Activated T-cell treated with anti-CD3 and anti-CD28 coated beads, Interleukin-2, amount 50 U/mL, for 4 hours (primary cell): ENCODE data around the gene PACRG. TPM values are rescaled to one million over a fixed set of nuclear protein-coding genes. Genes with fewer than 3 reads are reported as not detected.
"Not testable (repeated sequence)": the region's sequence is repeated elsewhere in the genome, so short reads cannot be mapped to it uniquely, and the experiment has no call there.

Experiments used
- ATAC-seq, 2 donors: fragments of 200-7000 bp; cut with Tn5 transposase; one replicate each; pipeline ENCODE4 v1.10.0; 2021
- DNase-seq: peaks from one replicate; pipeline ENCODE4 v3.0.0-alpha.2; 2020
- H3K27me3 Mint-ChIP-seq: one replicate; pipeline ENCODE4 v1.8.0; 2021; ENCODE audit warnings: low read depth, mixed read lengths
- H3K36me3 Mint-ChIP-seq: one replicate; pipeline ENCODE4 v1.8.0; 2022; ENCODE audit warnings: mixed read lengths; ENCODE audit not compliant: insufficient read depth
- H3K4me1 Mint-ChIP-seq: one replicate; pipeline ENCODE4 v1.8.0; 2021; ENCODE audit warnings: low read depth, mixed read lengths
- H3K4me3 Mint-ChIP-seq: one replicate; pipeline ENCODE4 v1.8.0; 2021; ENCODE audit warnings: mild to moderate bottlenecking, moderate library complexity, mixed read lengths
- H3K9me3 Mint-ChIP-seq: one replicate; pipeline ENCODE4 v1.8.0; 2021; ENCODE audit warnings: mixed read lengths
- total RNA-seq, 3 donors: library from RNA; stranded (reverse); gene quantifications; one replicate each; pipeline ENCODE4 v1.2.1, GENCODE V29; 2021

PACRG gene
- not detected for total RNA-seq

DNA sequence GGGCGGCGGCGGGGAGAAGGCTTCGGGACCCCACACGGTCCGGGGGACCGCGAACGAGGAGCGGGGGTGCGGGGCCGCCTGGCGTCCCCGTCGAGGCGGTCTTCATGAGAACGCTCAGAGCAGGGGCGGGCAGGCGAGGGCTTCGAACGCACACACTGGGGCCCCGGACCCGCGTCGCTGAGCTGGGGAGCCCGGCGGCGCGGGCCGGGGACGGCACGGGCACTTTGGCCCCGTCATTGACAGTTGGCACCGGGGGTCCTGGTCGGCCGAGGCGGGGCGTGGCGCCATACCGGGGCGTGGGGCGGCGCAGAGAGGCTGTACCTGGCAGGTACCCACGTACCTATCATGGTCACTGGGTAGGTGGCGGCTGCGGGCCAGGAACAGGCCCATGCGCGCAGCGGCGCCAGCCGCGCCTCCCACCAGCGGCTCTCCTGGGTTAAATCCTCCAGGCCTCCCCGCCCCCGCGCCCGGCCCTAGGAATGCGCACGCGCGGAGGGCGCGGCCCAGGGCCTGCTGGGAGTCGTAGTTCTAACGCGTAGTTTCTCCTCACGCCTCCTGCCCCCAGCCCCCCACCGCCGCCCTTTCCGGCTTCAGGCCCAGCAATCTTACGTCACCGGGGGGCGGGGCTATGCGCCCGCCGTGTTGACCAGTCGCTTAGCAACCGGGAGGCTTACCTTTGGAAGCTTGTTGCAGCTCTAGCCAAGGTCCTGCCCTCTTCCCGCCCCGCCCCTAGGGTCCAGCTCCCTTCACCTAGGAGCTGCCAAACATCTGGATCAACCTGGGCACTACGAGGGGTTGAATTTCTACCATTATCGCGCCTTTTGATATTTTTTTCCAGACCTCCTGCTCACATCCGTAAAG is at the start of gene PACRG, which contains the start of gene PRKN:
TSS of gene PACRG (plus strand) at position 653 of the 861 bp plus-strand sequence.
TSS of gene PRKN (minus strand) at position 445 of the 861 bp plus-strand sequence.
- peak within 1 kb of the TSS; percentile 91 for H3K4me3 Mint-ChIP-seq
- DNase-seq (peak; percentile 96), ATAC-seq (peak; percentile 96)
- H3K36me3 Mint-ChIP-seq, result no peaks in the 10 kb centered on the region
- no peaks in the 10 kb centered on the region for H3K9me3 Mint-ChIP-seq
- H3K4me1 Mint-ChIP-seq, result peaks cover 14% of the 10 kb centered on the region
- no peaks in the 10 kb centered on the region for H3K27me3 Mint-ChIP-seq

- not testable (repeated sequence) for ATAC-seq, H3K4me3 Mint-ChIP-seq, DNase-seq, H3K27me3 Mint-ChIP-seq, H3K4me1 Mint-ChIP-seq, H3K36me3 Mint-ChIP-seq
- H3K9me3 Mint-ChIP-seq, result peaks cover 10% of the 10 kb centered on the region
Observed at GRCh38 chr6:162678896-162679295, 48.9 kb upstream of the PACRG start.

- no peak overlapping the region for H3K4me3 Mint-ChIP-seq
Observed at GRCh38 chr6:162679681-162680080, 48.1 kb upstream of the PACRG start.

GRCh38 chr6:162680367-162680766 is 47.4 kb upstream of the PACRG start:
- H3K4me1 Mint-ChIP-seq, result no peaks in the 10 kb centered on the region
- no peaks in the 10 kb centered on the region for H3K36me3 Mint-ChIP-seq
- no peaks in the 10 kb centered on the region for H3K27me3 Mint-ChIP-seq
- peaks cover 3% of the 10 kb centered on the region for H3K9me3 Mint-ChIP-seq
- no peak for DNase-seq
- ATAC-seq, result no peak
- no peak overlapping the region for H3K4me3 Mint-ChIP-seq

More at GRCh38 chr6:162679681-162680080, 48.1 kb upstream of the PACRG start:
- DNase-seq (no peak), ATAC-seq (no peak)
- peaks cover 1% of the 10 kb centered on the region for H3K36me3 Mint-ChIP-seq
- H3K9me3 Mint-ChIP-seq, result peaks cover 4% of the 10 kb centered on the region
- H3K4me1 Mint-ChIP-seq, result no peaks in the 10 kb centered on the region
- H3K27me3 Mint-ChIP-seq, result no peaks in the 10 kb centered on the region

DNA sequence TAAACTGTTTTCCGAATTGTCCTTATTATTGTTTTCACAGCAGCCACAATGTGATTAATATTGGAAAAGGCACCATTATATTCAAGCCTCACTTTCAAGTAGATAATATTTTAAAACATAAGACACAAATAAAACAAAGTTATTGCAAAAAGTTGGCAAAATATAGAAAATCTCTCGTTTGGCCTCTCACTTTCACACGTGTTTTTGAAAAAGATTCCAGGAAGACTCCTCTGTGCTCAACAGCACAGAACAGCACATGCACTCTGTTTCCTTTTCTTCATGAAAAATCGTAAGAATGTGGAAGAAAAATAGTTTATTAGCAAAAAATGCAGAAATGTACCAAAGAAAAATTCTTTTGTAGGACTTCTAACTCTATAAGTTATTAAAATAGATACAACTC is 46.9 kb upstream of the PACRG start:
- Mint-ChIP-seq H3K9me3 (peaks cover 3% of the 10 kb centered on the region), H3K27me3 (no peaks in the 10 kb centered on the region), H3K4me1 (no peaks in the 10 kb centered on the region), H3K4me3 (no peak overlapping the region), H3K36me3 (no peaks in the 10 kb centered on the region)
- DNase-seq (no peak), ATAC-seq (no peak)

DNA sequence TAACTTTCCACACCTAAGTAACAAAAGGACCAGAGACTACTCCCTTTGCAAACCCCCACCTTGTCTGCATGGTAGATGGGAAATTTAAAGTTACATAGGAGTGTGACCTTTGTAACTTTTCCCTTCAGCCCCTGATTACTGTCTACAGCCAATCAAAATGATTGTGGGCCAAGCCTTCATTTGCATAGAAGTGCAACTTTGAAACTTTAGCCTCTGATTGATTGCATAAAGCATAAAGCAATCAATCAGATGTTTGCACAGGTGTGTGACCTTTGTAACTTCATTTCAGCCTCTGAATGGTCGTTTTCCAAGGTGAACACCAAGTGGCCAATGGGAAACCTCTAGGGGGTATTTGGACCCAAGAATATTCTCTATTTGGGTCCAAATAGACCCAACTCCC is 46.3 kb upstream of the PACRG start:
- no peaks in the 10 kb centered on the region for H3K4me1 Mint-ChIP-seq
- ATAC-seq (no peak), DNase-seq (no peak)
- no peak overlapping the region for H3K4me3 Mint-ChIP-seq
- H3K27me3 Mint-ChIP-seq, result no peaks in the 10 kb centered on the region
- H3K9me3 Mint-ChIP-seq, result peaks cover 3% of the 10 kb centered on the region
- H3K36me3 Mint-ChIP-seq, result no peaks in the 10 kb centered on the region

DNA sequence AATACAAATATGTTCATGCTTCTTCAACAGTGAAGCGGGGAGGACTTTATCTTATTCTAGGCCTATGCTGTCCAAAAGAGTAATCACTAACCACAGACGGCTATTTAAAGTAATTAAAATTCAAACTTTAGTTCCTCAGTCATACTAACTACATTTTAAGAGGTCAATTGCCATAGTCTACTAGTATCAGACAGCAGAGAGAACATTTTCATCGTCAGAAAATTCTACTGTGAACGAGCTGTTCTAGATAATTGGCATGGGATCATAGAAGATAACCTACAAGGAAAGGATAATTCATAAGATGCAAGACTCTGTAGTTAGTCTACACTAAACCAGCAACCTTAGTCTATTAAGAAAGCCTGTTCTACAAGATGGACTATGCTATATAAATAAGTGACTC is 44.6 kb upstream of the PACRG start:
- Mint-ChIP-seq H3K27me3 (no peaks in the 10 kb centered on the region), H3K4me3 (no peak overlapping the region), H3K36me3 (no peaks in the 10 kb centered on the region), H3K4me1 (no peaks in the 10 kb centered on the region), H3K9me3 (peaks cover 3% of the 10 kb centered on the region)
- ATAC-seq, result no peak
- DNase-seq, result no peak

- ATAC-seq, result no peak
- Mint-ChIP-seq H3K4me3 (no peak overlapping the region), H3K4me1 (no peaks in the 10 kb centered on the region), H3K9me3 (peaks cover 3% of the 10 kb centered on the region), H3K36me3 (no peaks in the 10 kb centered on the region), H3K27me3 (no peaks in the 10 kb centered on the region)
- no peak for DNase-seq
Observed at GRCh38 chr6:162684052-162684451, 43.7 kb upstream of the PACRG start.

GRCh38 chr6:162684961-162685360 is 42.8 kb upstream of the PACRG start:
- DNase-seq (no peak), ATAC-seq (no peak)
- H3K4me3 Mint-ChIP-seq, result no peak overlapping the region
- H3K36me3 Mint-ChIP-seq, result no peaks in the 10 kb centered on the region
- H3K27me3 Mint-ChIP-seq, result no peaks in the 10 kb centered on the region
- peaks cover 3% of the 10 kb centered on the region for H3K9me3 Mint-ChIP-seq
- no peaks in the 10 kb centered on the region for H3K4me1 Mint-ChIP-seq

DNA sequence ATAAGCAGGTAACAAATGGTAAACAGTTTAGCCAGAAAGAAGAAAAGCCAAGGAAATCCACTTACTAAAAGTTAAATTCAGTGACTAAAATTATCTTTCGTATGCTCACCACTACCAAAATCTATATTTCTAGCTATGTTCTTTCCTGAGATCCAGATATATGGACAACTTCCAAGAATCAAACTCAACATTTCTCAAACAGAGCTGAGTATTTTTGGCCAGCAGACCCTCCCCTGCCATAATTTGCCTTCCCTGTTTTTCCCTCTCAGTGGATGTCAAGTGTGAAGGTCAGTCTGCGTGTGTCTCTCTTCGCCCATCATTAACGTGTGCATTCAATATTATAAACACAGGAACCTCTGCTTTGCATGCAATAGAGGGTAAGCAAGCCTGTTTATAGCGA is 42.2 kb upstream of the PACRG start:
- DNase-seq (no peak), ATAC-seq (no peak)
- no peaks in the 10 kb centered on the region for H3K4me1 Mint-ChIP-seq
- H3K9me3 Mint-ChIP-seq, result peaks cover 3% of the 10 kb centered on the region
- H3K36me3 Mint-ChIP-seq, result no peaks in the 10 kb centered on the region
- H3K4me3 Mint-ChIP-seq, result no peak overlapping the region
- H3K27me3 Mint-ChIP-seq, result no peaks in the 10 kb centered on the region

GRCh38 chr6:162688751-162689345 is 38.9 kb upstream of the PACRG start:
- DNase-seq, result no peak
- H3K27me3 Mint-ChIP-seq, result no peaks in the 10 kb centered on the region
- ATAC-seq, result no peak
- no peaks in the 10 kb centered on the region for H3K36me3 Mint-ChIP-seq
- H3K9me3 Mint-ChIP-seq, result no peaks in the 10 kb centered on the region
- H3K4me3 Mint-ChIP-seq, result no peak overlapping the region
- no peaks in the 10 kb centered on the region for H3K4me1 Mint-ChIP-seq

DNA sequence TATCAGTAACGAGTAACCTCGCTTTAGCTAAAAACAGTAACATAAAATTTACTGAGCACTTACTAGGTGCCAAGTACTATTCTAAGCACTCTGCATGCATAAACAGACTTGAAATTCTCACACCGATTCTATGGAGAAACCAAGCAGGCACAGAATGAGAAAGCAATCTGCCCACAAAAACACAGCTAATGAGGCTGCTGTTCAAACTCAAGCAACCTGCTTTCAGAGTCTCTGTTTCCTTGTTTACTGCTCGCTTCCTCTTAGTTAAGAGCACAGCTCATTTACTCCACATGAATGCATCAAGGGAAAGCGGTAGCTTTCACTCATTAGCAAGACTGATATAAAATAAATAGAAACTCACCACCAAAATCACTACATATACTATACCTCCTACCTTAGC is 37.6 kb upstream of the PACRG start:
- H3K27me3 Mint-ChIP-seq, result no peaks in the 10 kb centered on the region
- no peak for DNase-seq
- H3K4me1 Mint-ChIP-seq, result no peaks in the 10 kb centered on the region
- H3K4me3 Mint-ChIP-seq, result no peak overlapping the region
- no peak for ATAC-seq
- H3K36me3 Mint-ChIP-seq, result no peaks in the 10 kb centered on the region
- no peaks in the 10 kb centered on the region for H3K9me3 Mint-ChIP-seq

DNA sequence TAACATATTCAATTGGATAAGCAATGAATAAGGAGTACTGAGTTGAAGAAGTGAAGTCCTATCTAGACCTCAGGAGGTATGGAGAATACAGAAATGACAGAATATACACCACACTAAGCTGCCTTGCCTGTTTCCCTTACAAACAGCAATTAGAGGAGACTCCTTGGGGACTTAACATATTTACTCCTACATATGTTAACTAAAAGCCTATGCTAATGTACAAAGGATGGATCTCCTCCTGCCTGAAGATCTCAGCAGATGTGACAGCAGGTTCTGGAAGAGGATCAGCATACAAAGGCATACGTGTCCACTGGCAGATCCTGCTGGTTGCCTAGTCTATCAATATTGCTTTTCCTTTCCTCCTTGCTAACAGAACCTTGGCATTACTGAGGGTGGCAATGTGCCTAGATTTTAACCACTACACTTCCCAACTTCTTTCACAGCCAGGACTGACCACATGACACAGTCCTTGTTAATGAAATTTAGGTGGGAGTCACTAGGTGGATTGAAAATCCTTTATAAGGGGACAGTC is 29.8 kb upstream of the PACRG start:
- no peak overlapping the region for H3K4me3 Mint-ChIP-seq
- no peak for DNase-seq
- no peaks in the 10 kb centered on the region for H3K36me3 Mint-ChIP-seq

DNA sequence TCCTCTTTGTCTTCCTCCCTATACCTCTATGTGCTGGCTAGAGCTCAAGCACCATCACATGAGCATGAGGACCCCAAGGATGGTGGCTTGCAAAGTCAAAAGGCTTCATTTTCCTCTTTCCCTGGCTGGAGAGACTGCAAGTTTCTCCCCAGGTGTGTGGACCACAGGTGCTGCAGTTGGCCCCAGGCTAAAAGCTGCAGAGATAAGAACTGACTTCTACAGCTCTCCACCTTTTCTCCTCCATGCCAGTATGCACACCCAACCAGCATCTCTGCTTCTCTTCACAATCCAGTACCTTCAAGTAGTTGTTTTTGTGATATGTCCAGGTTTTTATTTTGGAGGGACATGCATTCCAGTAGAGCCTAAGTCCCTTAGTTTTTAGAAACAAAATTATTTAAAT is 29.3 kb upstream of the PACRG start:
- no peaks in the 10 kb centered on the region for H3K4me1 Mint-ChIP-seq
- no peak for ATAC-seq
- no peaks in the 10 kb centered on the region for H3K9me3 Mint-ChIP-seq
- no peaks in the 10 kb centered on the region for H3K27me3 Mint-ChIP-seq
- DNase-seq, result no peak
- no peaks in the 10 kb centered on the region for H3K36me3 Mint-ChIP-seq
- H3K4me3 Mint-ChIP-seq, result no peak overlapping the region

More for the DNA sequence above, 29.8 kb upstream of the PACRG start:
- Mint-ChIP-seq H3K9me3 (no peaks in the 10 kb centered on the region), H3K4me1 (no peaks in the 10 kb centered on the region), H3K27me3 (no peaks in the 10 kb centered on the region)
- ATAC-seq, result no peak

- no peaks in the 10 kb centered on the region for H3K36me3 Mint-ChIP-seq
- H3K27me3 Mint-ChIP-seq, result no peaks in the 10 kb centered on the region
- H3K4me3 Mint-ChIP-seq, result no peak overlapping the region
- no peaks in the 10 kb centered on the region for H3K9me3 Mint-ChIP-seq
- H3K4me1 Mint-ChIP-seq, result no peaks in the 10 kb centered on the region
- no peak for ATAC-seq
- no peak for DNase-seq
Observed at GRCh38 chr6:162699961-162700360, 27.8 kb upstream of the PACRG start.
